Measurements from ENCODE around the gene HJURP.

Gene HJURP

GRCh38 chr2:233831861-233832260, 22.5 kb downstream of the HJURP start:
- no peak for DNase-seq (ENCODE audit: extremely low read depth, insufficient read length)
- Histone ChIP-seq H3K36me3 (ENCODE audit: control insufficient read depth, insufficient read depth, low read length) (peaks cover 11% of the 10 kb centered on the region), H3K27me3 (replicated peaks; ENCODE audit: control insufficient read depth, insufficient read depth, low read length) (no peaks in the 10 kb centered on the region; the same call in 1 of the 2 replicates), H3K4me3 (replicated peaks; ENCODE audit: low read depth, low read length) (no peak overlapping the region)
- no peak for TF ChIP-seq CTCF (IDR thresholded peaks at IDR 0.05; ENCODE audit: insufficient read depth, low read length, poor library complexity, severe bottlenecking)

GRCh38 chr2:233831011-233831721, 23.2 kb downstream of the HJURP start:
- no peak for DNase-seq (ENCODE audit: extremely low read depth, insufficient read length)
- Histone ChIP-seq H3K36me3 (ENCODE audit: control insufficient read depth, insufficient read depth, low read length) (peaks cover 10% of the 10 kb centered on the region), H3K27me3 (replicated peaks; ENCODE audit: control insufficient read depth, insufficient read depth, low read length) (no peaks in the 10 kb centered on the region; the same call in 1 of the 2 replicates), H3K4me3 (replicated peaks; ENCODE audit: low read depth, low read length) (no peak overlapping the region)
- no peak for TF ChIP-seq CTCF (IDR thresholded peaks at IDR 0.05; ENCODE audit: insufficient read depth, low read length, poor library complexity, severe bottlenecking)

GRCh38 chr2:233830111-233830802, 24.1 kb downstream of the HJURP start:
- TF ChIP-seq CTCF (IDR thresholded peaks at IDR 0.05; ENCODE audit: insufficient read depth, low read length, poor library complexity, severe bottlenecking): no peak
- H3K4me3 ChIP-seq (replicated peaks; ENCODE audit: low read depth, low read length): no peak overlapping the region
- DNase-seq (ENCODE audit: extremely low read depth, insufficient read length): no peak
- peaks cover 2% of the 10 kb centered on the region for H3K36me3 ChIP-seq (ENCODE audit: control insufficient read depth, insufficient read depth, low read length)
- H3K27me3 ChIP-seq (replicated peaks; ENCODE audit: control insufficient read depth, insufficient read depth, low read length): no peaks in the 10 kb centered on the region; the same call in 1 of the 2 replicates

- no peak for TF ChIP-seq CTCF (IDR thresholded peaks at IDR 0.05; ENCODE audit: insufficient read depth, low read length, poor library complexity, severe bottlenecking)
Observed at GRCh38 chr2:233829193-233830110, 24.9 kb downstream of the HJURP start.

GRCh38 chr2:233828546-233829192, 25.7 kb downstream of the HJURP start:
- no peak overlapping the region for H3K4me3 ChIP-seq (replicated peaks; ENCODE audit: low read depth, low read length)
- H3K36me3 ChIP-seq (ENCODE audit: control insufficient read depth, insufficient read depth, low read length): no peaks in the 10 kb centered on the region
- H3K27me3 ChIP-seq (replicated peaks; ENCODE audit: control insufficient read depth, insufficient read depth, low read length): no peaks in the 10 kb centered on the region; the same call in 1 of the 2 replicates
- no peak for DNase-seq (ENCODE audit: extremely low read depth, insufficient read length)
- no peak for TF ChIP-seq CTCF (IDR thresholded peaks at IDR 0.05; ENCODE audit: insufficient read depth, low read length, poor library complexity, severe bottlenecking)

More at GRCh38 chr2:233829193-233830110, 24.9 kb downstream of the HJURP start:
- no peak overlapping the region for H3K4me3 ChIP-seq (replicated peaks; ENCODE audit: low read depth, low read length)
- no peak for DNase-seq (ENCODE audit: extremely low read depth, insufficient read length)
- no peaks in the 10 kb centered on the region; the same call in 1 of the 2 replicates for H3K27me3 ChIP-seq (replicated peaks; ENCODE audit: control insufficient read depth, insufficient read depth, low read length)
- H3K36me3 ChIP-seq (ENCODE audit: control insufficient read depth, insufficient read depth, low read length): no peaks in the 10 kb centered on the region; the same call in 1 of the 2 replicates

Data from GM06990 (cell line).